GM19025 (cell line): Measurements from ENCODE around the gene CXXC5.
"Not testable (repeated sequence)": the region's sequence is repeated elsewhere in the genome, so short reads cannot be mapped to it uniquely, and the experiment has no call there.

ENCODE experiments used
- ATAC-seq: cut with Tn5 transposase; IDR thresholded peaks from one replicate; pipeline ENCODE4 v1.9.1; 2021; ENCODE audit warnings: mild to moderate bottlenecking, low read depth, moderate library complexity; ENCODE audit not compliant: unreplicated experiment

CXXC5 gene

DNA sequence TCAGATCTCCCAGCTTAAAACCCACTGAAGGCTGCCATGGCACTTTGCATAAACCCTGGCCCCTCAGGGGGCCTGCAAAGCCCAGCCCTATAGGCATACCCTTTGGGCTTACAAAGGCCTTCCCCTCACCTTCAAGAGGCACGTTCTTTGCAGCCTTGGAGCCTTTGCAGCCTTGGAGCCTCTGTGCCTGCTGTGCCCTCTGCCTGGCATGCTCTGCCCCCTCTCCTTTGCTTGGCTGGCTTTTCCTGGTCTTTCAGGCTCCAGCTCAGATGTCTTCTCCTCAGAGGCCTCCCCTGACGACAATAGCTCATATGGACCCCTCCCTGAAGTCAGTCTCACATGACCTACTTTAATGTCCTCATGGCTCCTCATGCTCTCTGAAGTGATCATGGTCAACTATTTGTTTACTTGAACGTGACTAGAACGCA, 60.3 kb downstream of the CXXC5 start:
- no peak for ATAC-seq

DNA sequence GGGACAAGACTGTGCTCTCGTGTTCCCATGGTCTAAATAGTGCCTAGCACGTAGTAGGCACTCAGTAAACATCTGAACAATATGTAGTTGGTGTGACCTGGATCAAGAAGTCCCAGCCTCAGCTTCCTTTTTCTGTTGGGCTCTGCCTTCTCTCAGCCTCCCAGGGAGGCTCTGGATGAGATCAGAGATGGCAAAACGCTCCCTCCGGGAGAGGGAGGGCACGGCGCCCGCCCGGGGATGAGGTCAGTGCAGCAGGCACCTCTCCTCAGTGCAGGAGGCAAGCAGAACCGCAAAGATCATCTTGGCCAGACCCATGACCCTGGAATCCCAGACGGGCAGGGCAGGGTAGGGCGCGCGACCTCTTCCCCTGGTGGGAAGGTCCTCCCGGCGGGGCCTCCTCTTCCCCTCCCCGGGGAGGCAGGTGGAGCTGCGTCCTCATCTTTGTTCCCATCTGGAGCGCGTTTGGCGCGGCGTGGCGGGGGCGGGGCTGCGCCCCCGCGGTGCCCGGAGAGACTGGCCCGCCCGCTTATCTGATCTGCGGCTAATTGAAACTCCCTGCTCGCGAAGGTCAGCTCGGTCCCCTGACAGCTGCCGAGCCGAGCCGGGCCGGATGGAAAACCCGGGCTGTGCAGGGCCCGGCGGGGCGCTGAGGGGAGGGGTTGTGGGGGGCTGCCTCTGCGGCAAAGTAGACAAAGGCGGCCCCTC, 60.9 kb downstream of the CXXC5 start:
- no peak for ATAC-seq

DNA sequence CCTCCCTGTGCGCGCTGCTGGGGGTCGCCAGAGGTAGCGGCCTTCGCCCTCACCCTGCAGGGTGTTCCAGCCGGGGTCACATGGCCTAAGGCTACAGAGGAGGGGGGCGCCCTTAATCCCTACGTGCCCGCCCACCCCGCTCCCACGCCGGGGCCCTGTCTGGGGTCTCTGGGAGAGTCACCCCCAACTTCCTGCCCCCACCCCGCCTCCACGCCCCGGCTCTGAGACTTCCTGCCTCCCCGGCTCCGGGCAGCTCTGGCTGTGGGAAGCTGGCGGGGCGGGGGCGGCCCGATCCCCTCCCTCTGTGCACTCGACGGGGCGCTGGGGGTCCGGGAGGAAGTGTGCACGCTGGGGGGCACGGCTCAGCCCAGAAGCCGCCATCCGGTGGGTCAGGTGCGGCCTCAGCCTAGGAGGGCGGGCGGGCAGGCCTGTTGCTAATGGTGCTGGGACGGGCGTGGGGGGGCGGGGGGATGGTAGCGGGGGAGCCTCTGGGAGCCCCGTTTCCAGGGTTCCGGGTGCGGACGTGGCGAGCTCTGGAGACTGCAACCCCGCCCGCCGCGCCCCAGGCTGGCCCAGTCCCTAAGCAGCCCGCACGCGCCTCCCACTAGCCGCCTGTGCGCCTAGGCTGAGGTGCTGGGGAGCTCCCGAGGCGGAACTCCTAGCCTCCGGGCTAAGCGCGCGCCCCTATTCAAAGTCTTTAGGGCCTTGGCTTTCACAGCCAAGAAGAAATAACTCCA, 61.6 kb downstream of the CXXC5 start:
- ATAC-seq, result no peak

DNA sequence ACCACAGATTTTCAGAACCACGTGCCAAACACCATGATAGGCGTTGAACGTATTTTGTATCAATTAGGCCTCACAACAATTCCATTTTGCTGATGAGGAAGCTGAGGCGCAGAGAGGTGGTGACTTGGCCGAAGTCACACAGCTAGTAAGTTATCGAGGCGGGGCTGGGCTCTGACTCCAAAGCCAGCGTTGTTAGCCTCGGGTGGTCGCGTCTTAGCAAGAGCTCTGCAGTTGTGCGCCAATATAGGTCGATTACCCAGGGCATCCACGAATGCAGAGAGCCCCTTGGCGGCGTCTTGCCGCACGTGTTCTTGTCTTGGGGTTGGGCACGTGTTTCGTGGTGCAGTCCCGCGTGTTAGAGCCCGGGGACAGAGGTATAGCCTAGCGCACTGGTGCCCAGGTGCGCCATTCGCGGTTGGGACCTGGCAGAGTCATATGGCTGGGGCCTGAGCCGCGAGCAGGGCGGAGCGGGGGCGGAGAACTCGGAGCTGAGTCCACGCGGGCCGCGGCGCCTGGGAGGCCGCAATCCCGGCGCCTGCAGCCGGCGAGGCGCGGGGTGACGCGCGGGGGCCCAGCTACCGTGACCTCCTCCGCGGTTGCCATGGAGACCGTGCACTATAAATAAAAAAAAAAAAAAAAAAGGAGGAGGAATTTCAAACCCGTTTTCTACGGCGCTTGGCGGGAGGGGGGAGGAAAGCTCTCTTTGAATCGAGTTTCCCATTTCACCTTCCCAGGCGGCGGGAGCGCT, 62.3 kb downstream of the CXXC5 start:
- no peak for ATAC-seq

DNA sequence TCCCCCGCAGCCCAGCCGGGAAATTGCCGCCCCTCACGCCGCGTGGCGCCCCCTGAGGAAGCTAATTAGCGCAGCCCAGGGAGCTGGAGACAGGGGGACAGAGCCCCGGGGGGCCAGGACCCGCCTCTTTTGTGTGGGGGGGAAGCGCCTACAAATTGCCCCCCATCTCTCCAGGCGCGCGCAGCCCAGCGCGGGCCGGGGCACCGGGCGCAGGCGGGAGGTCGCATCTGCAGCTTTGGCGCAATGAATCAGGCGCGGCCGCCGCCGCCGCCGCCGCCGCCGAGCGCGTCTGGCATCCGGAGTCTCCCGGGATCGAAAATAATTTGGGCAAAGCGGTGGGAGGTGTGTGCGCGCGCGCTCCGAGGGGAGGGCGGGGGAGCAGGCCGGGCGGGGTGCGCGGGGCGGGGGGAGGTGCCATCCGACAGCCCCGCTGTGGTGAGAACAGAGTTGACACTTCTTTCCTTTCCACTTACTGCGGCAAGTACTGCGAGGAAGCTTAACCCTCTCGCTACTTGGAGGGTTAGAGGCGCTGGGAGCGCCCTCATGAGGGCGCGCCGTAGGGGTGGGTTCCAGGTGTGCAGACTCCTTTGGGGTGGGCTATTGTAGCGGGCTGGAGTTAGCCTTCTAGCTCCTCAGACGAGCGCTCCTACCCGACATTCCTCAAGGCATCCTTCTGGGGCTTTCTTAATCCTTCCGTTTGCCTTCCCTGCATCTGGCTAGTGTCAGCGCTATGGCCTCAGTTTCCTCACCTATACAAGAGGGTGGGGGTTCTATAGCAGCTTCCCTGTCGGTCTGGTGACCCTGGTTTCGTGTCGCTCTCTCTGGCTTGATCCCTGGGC, 63.1 kb downstream of the CXXC5 start:
- ATAC-seq, result no peak

DNA sequence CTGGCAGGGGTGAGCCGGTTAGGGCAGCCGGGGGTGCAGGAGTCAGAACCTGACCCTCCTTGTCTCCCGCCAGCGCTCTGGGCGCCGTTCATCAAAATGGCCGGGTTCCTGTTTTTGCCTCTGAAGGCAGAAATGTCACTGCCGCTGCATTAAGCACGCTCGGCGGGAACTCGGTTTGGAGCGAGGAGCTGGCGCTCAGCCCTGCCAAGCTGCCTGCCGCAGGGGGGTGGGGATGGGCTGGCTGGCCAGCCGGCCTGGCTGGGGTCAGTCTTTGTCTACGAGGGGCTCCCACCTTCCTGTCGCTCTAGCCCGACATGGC, 63.7 kb downstream of the CXXC5 start:
- ATAC-seq, result no peak

DNA sequence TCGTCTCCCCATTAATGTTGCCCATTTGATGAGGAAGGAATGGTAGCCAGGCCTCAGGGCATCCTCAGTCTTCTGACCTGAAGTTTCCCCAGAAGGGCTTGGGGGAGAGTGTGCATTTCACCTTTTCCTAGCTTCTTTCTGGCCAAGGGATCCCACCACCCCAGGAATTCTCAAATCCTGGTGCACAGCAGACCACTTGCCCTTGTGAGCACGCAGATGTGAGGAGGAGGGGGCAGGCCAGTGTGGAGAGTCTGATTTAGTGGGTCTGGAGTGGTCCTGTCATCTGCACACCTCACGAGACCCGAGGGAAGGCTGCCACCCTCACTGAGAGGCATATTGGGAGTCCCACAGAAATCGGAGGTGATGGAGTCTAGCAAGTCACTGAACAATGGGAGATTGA, 64.3 kb downstream of the CXXC5 start:
- no peak for ATAC-seq

DNA sequence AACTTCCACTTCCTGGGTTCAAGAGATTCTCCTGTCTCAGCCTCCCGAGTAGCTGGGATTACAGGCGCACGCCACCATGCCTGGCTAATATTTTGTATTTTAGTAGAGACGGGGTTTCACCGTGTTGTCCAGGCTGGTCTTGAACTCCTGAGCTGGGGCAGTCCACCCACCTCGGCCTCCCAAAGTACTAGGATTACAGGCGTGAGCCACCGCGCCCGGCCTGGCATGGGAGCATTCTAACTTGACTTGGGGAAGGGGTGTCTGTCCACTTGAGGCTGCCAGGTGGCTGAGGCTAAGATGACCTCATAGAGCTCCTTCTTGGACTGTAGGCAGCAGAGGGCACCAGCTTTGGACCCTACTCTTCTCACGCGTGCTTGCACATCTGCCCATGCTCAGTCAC, 65.7 kb downstream of the CXXC5 start:
- ATAC-seq, result not testable (repeated sequence)

DNA sequence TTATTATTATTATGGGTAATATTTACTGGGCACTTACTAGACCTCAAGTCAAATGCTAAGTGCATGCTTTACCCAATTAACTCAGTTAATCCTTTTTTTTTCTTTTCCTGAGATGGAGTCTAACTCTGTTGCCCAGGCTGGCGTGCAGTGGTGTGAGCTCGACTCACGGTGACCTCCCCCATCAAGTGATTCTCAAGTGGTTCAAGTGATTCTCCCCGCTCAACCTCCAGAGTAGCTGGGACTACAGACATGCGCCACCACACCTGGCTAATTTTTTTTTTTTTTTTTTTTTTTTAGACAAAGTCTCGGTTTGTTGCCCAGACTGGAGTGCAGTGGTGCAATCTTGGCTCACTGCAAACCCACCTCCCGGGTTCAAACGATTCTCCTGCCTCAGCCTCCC, 69.1 kb downstream of the CXXC5 start:
- ATAC-seq, result no peak

DNA sequence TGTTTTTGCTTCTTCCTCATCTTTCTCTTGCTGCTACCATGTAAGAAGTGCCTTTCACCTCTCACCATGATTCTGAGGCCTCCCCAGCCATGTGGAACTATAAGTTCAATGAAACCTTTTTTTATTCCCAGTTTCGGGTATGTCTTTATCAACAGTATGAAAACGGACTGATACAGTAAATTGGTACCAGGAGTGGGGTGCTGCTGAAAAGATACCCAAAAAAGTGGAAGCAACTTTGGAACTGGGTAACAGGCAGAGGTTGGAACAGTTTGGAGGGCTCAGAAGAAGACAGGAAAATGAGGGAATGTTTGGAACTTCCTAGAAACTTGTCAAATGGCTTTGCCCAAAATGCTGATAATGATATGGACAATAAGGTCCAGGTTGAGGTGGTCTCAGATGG, 70.3 kb downstream of the CXXC5 start:
- not testable (repeated sequence) for ATAC-seq

DNA sequence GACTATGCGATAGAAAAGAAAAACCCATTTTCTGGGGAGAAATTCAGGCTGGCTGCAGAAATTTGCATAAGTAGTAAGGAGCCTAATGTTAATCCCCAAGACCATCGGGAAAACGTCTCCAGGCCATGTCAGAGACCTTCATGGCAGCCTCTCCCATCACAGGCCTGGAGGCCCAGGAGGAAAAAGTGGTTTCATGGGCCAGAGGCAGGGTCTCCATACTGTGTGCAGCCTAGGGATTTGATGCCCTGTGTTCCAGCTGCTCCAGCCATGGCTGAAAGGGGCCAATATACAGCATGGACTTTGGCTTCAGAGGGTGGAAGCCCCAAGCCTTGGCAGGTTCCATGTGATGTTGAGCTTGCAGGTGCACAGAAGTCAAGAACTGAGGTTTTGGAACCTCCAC, 71.8 kb downstream of the CXXC5 start:
- ATAC-seq, result not testable (repeated sequence)

DNA sequence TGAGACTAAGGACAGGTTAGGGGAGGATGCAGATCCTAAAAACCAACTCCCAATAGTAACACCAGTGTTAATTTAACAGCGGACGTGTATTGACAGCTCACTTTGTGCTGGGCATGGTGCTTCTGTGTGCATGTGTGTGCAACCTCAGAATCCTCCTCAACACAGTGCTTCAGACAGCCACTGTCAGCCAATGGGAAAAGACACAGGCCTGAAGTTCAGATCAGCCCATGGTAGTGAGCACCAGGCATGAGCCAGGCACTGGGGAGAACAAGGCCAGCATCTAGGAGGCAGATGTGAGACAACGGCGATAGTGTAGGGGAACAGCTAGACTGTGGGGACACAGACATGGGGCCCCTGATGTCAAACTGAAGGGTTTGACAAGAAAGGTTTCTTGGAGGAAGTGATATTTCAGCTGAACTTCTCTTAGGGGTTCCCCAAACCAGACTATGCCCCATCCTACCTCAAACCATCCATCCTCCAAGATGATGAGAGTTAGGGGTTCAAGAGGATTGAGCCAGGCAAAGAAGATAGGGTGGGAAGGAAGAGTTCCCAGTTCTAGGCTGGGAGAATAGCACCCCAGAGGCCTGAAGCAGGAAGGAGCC, 75.9 kb downstream of the CXXC5 start:
- ATAC-seq, result no peak

DNA sequence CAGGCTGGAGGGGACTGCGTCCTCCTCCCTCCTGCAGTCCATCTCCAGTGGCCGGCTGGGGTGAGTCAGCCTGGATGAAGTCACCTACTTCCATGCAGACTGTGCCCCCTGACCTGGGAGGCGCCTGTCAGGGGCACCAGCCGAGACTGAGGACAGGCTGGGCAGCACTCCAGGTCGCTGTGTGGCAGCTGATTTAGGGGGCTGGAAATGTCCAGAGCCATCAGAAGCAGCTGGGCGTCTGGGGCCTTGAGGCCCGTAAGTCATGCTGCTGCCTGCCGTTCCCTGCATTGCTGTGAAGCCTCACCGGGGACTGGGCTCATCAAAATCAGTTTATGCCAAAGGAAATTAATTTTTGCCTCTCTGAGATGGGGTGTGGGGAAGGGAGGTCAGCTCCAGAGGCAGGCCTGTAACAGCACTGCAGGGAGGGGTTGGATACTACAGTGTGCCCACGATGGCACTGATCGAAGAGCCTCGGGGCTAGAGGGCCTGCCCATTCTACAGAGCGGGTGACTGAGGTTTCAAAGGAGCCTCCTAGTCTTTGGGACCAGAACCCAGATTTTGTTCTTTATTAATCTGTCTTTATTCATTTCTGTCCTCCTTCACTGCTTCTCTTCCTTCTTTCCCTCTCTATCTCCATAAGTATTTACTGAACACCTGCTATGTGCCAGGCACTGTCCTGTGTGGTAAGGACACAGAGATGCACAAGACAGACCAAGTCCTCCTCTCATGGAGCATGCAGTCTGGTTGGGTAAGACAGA, 77.1 kb downstream of the CXXC5 start:
- ATAC-seq, result no peak

DNA sequence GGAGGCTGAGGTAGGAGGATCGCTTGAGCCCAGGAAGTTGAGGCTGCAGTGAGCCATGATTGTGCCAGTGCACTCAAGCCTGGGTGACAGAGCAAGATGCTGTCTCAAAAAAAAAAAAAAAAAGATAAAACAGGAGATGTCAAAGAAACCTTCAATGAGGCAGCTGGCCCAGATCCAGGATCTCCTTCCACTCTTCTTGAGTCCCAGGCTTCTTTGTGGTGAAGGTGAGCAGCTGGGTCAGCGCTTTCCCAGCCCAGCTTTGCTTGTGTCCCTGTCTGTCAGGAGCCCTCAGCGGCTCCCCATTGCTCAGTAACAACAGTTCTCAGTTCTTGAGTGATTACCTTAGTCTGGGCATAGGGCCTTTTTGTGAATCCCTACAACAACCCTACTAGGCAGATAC, 78.1 kb downstream of the CXXC5 start:
- ATAC-seq, result no peak

DNA sequence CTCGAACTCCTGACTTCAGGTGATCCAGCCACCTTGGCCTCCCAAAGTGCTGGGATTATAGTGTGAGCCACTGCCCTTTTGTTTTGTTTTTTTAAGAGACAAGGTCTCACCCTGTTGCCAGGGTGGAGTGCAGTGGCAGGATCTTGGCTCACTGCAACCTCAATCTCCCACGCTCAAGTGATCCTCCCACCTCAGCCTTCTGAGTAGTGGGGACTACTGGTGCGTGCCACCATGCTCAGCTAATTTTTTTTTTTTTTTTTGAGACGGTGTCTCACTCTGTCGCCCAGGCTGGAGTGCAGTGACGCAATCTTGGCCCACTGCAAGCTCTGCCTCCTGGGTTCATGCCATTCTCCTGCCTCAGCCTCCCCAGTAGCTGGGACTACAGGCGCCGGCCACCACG, 79.5 kb downstream of the CXXC5 start:
- ATAC-seq, result not testable (repeated sequence)

DNA sequence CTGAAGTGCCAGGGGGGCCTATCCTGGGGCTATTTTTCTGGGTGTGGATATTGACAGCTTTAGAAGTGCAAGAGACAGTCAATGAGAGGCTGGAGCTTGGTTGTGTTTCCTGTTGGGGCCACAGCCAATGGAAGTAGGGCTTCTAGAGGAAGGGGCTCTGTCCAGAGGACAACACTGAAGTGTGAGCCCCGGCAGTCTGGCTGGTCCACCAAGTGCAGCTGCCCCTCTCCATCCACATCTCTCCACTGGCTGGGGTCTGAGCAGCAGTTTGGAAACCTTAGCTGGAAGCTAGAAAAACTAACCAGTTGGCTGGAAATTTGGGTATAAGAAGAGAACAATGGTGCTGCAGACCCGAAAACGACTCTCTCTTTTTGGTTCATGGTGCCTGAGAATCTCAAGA, 83.1 kb downstream of the CXXC5 start:
- no peak for ATAC-seq

DNA sequence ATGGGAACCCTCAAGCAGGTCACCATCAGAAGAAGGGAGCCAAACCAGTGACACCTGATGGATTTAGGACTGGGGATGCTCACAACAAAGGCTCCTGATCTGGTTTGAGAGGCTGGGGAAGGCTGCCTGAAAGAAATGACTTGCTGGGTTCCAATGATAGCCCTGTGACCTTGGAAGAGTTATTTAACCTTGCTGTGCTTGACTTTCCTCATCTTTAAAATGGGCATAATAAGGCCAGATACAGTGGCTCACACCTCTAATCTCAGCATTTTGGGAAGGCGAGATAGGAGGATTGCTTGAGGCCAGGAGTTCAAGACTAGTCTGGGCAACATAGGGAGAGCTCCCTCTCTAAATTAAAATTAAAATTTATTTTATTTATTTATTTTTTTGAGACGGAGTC, 83.9 kb downstream of the CXXC5 start:
- no peak for ATAC-seq

DNA sequence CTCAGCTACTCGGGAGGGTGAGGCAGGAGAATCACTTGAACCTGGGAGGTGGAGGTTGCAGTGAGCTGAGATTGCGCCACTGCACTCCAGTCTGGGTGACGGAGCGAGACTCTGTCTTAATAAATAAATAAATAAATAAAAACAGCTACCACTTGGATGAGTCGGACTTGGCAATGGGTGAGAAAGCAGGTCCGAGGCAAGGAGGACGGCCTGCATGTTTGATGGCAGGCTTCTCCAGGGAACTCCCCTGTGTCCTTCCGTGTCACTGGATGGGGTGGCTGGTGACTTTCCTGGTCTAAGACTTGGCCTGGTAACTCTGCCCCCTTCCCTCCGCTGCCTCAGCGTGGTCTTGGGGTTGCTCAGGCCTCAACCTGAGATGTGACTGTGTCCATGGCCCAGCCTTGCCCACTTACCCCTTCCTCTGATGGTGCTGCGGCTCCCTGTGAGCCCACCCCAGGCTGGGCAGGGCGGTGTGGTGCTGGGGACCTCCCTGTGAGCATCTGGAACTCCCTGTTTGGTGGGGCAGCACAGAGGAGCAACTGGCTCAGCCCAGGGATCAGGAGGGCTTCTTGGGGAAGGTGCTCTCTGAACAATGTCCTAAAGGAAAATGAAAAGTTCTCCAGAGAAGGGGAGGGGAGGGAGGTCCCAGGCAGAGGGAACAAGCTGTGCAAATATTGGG, 85.0 kb downstream of the CXXC5 start:
- ATAC-seq, result no peak
